A549 (cell line): ENCODE measurements around the gene ADAM20. TPM values are rescaled to one million over a fixed set of nuclear protein-coding genes. Genes with fewer than 3 reads are reported as not detected.
A peak's percentile ranks its signal among the peaks of the same experiment; 100 is the strongest.

Source experiments
- ATAC-seq, 2 experiments: fragments of 200-7000 bp in 1 of 2; fragments of >200 bp in 1 of 2; cut with Nextera tagmentation in 1 of 2; cut with Tn5 transposase in 1 of 2; 3 replicates each; pipeline versions ENCODE4 v1.8.0 to v1.9.1; 2018 to 2020; ENCODE audit warnings: mild to moderate bottlenecking in 1 of 2, moderate library complexity in 1 of 2
- CTCF ChIA-PET: fragments of 300-600 bp; sonication (Branson Sonifier 250); formaldehyde crosslinking; extraction: SDS; loops from one replicate; lab custom pipeline; 2021; ENCODE audit warnings: antibody characterized with exemption, inconsistent platforms; lab: Yijun Ruan, JAX
- POLR2A ChIA-PET: fragments of 350-600 bp; formaldehyde crosslinking; extraction: SDS; loops from one replicate; lab custom pipeline; 2021; ENCODE audit warnings: antibody characterized with exemption, inconsistent platforms; lab: Yijun Ruan, JAX
- DNase-seq, 2 experiments: peaks; one replicate each; pipeline versions ENCODE4 v3.0.0 to v3.0.0-alpha.2; 2011 to 2016; ENCODE audit warnings: low read depth in 1 of 2, low spot score in 1 of 2
- FAIRE-seq: peaks from 2 replicates; lab custom pipeline; 2011; peaks lifted over from hg19 to GRCh38; lab: Jason Lieb, UNC
- H3K27ac ChIP-seq, 2 experiments: fragments of >200 bp; sonication (Bioruptor Twin); formaldehyde crosslinking; 3 replicates each; pipeline ENCODE4 v1.5.1; 2016 to 2017
- H3K4me1 ChIP-seq: fragments of >200 bp; sonication (Bioruptor Twin); formaldehyde crosslinking; 3 replicates; pipeline ENCODE4 v1.6.1; 2016
- H3K4me2 ChIP-seq: fragments of >200 bp; sonication (Bioruptor Twin); formaldehyde crosslinking; 3 replicates; pipeline ENCODE4 v1.6.1; 2016
- H3K4me3 ChIP-seq: fragments of >200 bp; sonication (Bioruptor Twin); formaldehyde crosslinking; 3 replicates; pipeline ENCODE4 v1.5.1; 2016
- H3K9me3 ChIP-seq: fragments of >200 bp; sonication (Bioruptor Twin); formaldehyde crosslinking; 3 replicates; pipeline ENCODE4 v1.6.1; 2016
- CBX8 ChIP-seq: fragments of 200-600 bp; sonication (generic); IDR thresholded peaks from 2 replicates; pipeline ENCODE4 v1.6.1; 2016
- CHD2 ChIP-seq: fragments of 150-350 bp; IDR thresholded peaks from 2 replicates; pipeline ENCODE4 v1.6.1; 2014; ENCODE audit warnings: low read length; ENCODE audit not compliant: partially characterized antibody
- CTCF ChIP-seq: fragments of >200 bp; sonication (Bioruptor Twin); formaldehyde crosslinking; IDR thresholded peaks from 3 replicates; pipeline ENCODE4 v1.5.1; 2016
- EHF ChIP-seq: fragments of 250-450 bp; sonication (Bioruptor Pico); IDR thresholded peaks from 2 replicates; pipeline ENCODE4 v1.5.0; 2020; ENCODE audit warnings: mild to moderate bottlenecking
- MAFK ChIP-seq: fragments of 450-650 bp; IDR thresholded peaks from 2 replicates; pipeline ENCODE4 v1.6.1; 2014; ENCODE audit not compliant: partially characterized antibody
- MYC ChIP-seq: IDR thresholded peaks from 2 replicates; pipeline ENCODE4 v1.6.1; 2012; ENCODE audit warnings: mild to moderate bottlenecking, inconsistent platforms, low read length, improper control_type of control experiment, borderline replicate concordance
- NPAS2 ChIP-seq: fragments of 250-450 bp; sonication (Bioruptor Pico); IDR thresholded peaks from 2 replicates; pipeline ENCODE4 v1.8.0; 2022; ENCODE audit warnings: mild to moderate bottlenecking, moderate library complexity, borderline replicate concordance
- RAD21 ChIP-seq, 2 experiments: fragments of >200 bp in 1 of 2; sonication (Bioruptor Twin) in 1 of 2; formaldehyde crosslinking in 1 of 2; IDR thresholded peaks in 1 of 2; conservative IDR thresholded peaks in 1 of 2; 2 replicates in 1 of 2; 3 replicates in 1 of 2; pipeline ENCODE4 v1.6.1; 2012 to 2018; ENCODE audit warnings: inconsistent platforms in 1 of 2
- SREBF2 ChIP-seq: fragments of 450-650 bp; IDR thresholded peaks from 2 replicates; pipeline ENCODE4 v1.6.1; 2014; ENCODE audit warnings: mild to moderate bottlenecking, moderate library complexity
- TFCP2L1 ChIP-seq: fragments of 250-450 bp; sonication (Bioruptor Pico); IDR thresholded peaks from 2 replicates; pipeline ENCODE4 v1.5.0; 2021; ENCODE audit warnings: mild to moderate bottlenecking
- ZC3H11A ChIP-seq: fragments of 450-650 bp; IDR thresholded peaks from 2 replicates; pipeline ENCODE4 v1.6.1; 2014; ENCODE audit warnings: antibody characterized with exemption, mild to moderate bottlenecking
- WGBS: methylation state at CpG from one replicate; pipeline ENCODE4 v1.1.6; 2017; ENCODE audit errors: missing lambda C conversion rate; 5-methylcytosine and 5-hydroxymethylcytosine counted together
- polyA minus RNA-seq: library from RNA; depleted of rRNA, polyadenylated mRNA; stranded (reverse); fragments of >200 nt; gene quantifications from 2 replicates; pipeline ENCODE4 v1.2.3, GENCODE V29; 2011; rRNA and poly(A)+ RNA removed
- polyA plus RNA-seq, 4 experiments: library from polyadenylated mRNA; depleted of rRNA in 3 of 4; stranded (reverse); fragments of >200 nt; fragmentation: RNase III in 1 of 4; extraction: RNeasy Plus Mini Kit Qiagen cat#74134 plus additional on column Dnase treatment in 1 of 4; gene quantifications; 2 replicates in 3 of 4; 3 replicates in 1 of 4; pipeline ENCODE4 v1.2.3, GENCODE V29; 2011 to 2017
- TF ChIP-seq, protein P1 (sequence below): fragments of 250-450 bp; sonication (Bioruptor Pico); IDR thresholded peaks from 2 replicates; pipeline ENCODE4 v1.5.0; 2020; ENCODE audit warnings: low read depth, mild to moderate bottlenecking, moderate library complexity
- TF ChIP-seq, protein P2 (sequence below): fragments of >200 bp; sonication (Bioruptor Twin); formaldehyde crosslinking; IDR thresholded peaks from 2 replicates; pipeline ENCODE4 v1.6.1; 2016

Gene ADAM20
- 0.05 and 0.09 TPM in 2 replicates for polyA plus RNA-seq (2011; rRNA removed)
- 0.01 TPM in 1 of 2 replicates, not detected in the other for polyA plus RNA-seq (2012; cell fraction: cytosol; rRNA removed)
- polyA plus RNA-seq (2012; cell fraction: nucleus; rRNA removed): 0.06 and 0.09 TPM in 2 replicates
- polyA plus RNA-seq (2017; fragmentation: RNase III; extraction: RNeasy Plus Mini Kit Qiagen cat#74134 plus additional on column Dnase treatment): 0.04 TPM in 2 of 3 replicates, not detected in the other
- 1.2 and 1.4 TPM in 2 replicates for polyA minus RNA-seq

DNA sequence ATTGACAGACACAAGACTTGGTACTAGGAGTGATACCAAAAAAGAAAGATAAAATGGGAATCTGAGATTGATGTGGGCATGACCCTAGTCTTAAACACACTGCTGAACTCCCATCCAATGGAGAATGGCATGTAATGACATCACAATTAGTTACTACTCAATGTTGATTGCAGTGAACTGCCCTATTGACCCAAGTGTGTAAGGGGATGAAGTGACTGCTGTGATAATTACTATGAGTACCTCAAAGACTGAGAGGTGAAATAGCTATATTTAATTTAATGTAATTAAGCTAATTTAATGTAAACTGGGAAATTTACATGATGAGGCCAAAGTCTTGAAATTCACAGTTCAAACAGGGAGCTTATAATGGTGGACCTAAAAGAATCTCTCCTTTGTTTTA is at the start of gene ADAM20:
Gene ADAM20 (minus strand): TSS at position 101 of the 400 bp plus-strand sequence. CDS start 10,247 bp downstream, outside the sequence.
- ATAC-seq (no peak), DNase-seq (no peak), FAIRE-seq (no peak)
- ChIA-PET CTCF (interaction anchor here (1.6 kb wide), 1 partner anchor 11 kb away, joined by 3 read pairs; no protein-coding TSS in a partner anchor), POLR2A (no interaction called here)
- no peak within 1 kb of the TSS for H3K27ac ChIP-seq
- no peak within 1 kb of the TSS for H3K4me3 ChIP-seq
- H3K4me1 ChIP-seq: no peaks in the 10 kb centered on the region
- H3K4me2 ChIP-seq: no peak within 1 kb of the TSS
- TF ChIP-seq, protein P1, sequence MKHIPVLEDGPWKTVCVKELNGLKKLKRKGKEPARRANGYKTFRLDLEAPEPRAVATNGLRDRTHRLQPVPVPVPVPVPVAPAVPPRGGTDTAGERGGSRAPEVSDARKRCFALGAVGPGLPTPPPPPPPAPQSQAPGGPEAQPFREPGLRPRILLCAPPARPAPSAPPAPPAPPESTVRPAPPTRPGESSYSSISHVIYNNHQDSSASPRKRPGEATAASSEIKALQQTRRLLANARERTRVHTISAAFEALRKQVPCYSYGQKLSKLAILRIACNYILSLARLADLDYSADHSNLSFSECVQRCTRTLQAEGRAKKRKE: no peak
- no peak for TF ChIP-seq ZC3H11A
- no peaks in the 10 kb centered on the region for H3K9me3 ChIP-seq

DNA sequence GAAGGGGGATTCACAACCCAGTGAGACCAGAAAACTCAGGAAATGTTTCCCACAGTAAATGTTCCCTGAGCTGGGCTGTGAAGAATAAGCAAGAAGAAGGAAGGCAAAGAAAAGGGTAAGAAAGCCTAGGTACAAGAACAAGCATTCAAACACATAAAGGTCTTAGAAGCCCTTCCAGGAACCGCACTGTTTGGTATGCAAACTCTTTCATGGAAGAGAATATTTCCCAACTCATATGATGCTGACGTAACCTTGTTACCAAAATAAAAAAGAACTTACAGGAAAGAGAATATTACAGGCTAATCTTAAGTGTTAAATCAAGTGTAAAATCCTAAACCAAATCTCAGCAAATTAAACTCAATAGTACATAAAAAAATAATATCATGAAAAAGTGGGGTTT is 42.1 kb upstream of the ADAM20 start:
- Histone ChIP-seq H3K4me3 (no peak overlapping the region), H3K4me2 (no peak overlapping the region), H3K27ac (no peak overlapping the region), H3K4me1 (no peaks in the 10 kb centered on the region), H3K9me3 (no peaks in the 10 kb centered on the region)
- FAIRE-seq (no peak), ATAC-seq (no peak), DNase-seq (no peak)
- ChIA-PET POLR2A (no interaction called here), CTCF (interaction anchor here (0.6 kb wide), 1 partner anchor 98 kb away, joined by 3 read pairs; no protein-coding TSS in a partner anchor)
- TF ChIP-seq TFCP2L1 (no peak), NPAS2 (CRISPR knock-in tag) (no peak), MYC (no peak), CBX8 (no peak)
- WGBS: 90% methylated on average over 2 of the region's 2 CpGs

GRCh38 chr14:70573050-70573449 is 38.2 kb upstream of the ADAM20 start:
- FAIRE-seq: no peak
- Histone ChIP-seq H3K4me3 (no peak overlapping the region), H3K9me3 (no peaks in the 10 kb centered on the region), H3K4me1 (no peaks in the 10 kb centered on the region)
- CTCF ChIA-PET: no interaction called here
- TF ChIP-seq CBX8 (no peak), SREBF2 (no peak), EHF (CRISPR knock-in tag) (no peak)
- TF ChIP-seq, protein P2, sequence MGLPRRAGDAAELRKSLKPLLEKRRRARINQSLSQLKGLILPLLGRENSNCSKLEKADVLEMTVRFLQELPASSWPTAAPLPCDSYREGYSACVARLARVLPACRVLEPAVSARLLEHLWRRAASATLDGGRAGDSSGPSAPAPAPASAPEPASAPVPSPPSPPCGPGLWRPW: no peak
- TF ChIP-seq, all 56 proteins: peak for 0
- no peak overlapping the region for H3K27ac ChIP-seq
- H3K4me2 ChIP-seq: no peak overlapping the region
- WGBS: 95% methylated on average over 1 of the region's 1 CpG
- POLR2A ChIA-PET: no interaction called here
- DNase-seq (no peak), ATAC-seq (no peak)

- ChIA-PET POLR2A (no interaction called here), CTCF (no interaction called here)
- no peak for ATAC-seq
- no peaks in the 10 kb centered on the region for H3K9me3 ChIP-seq
- no peaks in the 10 kb centered on the region for H3K4me1 ChIP-seq
- no peak overlapping the region for H3K27ac ChIP-seq
- DNase-seq: no peak
- H3K4me3 ChIP-seq: no peak overlapping the region
- H3K4me2 ChIP-seq: no peak overlapping the region
- WGBS: 91% methylated on average over 2 of the region's 2 CpGs
- TF ChIP-seq CBX8: no peak
- FAIRE-seq: no peak
These were observed 36.3 kb upstream of the ADAM20 start for GRCh38 chr14:70571139-70571538.

DNA sequence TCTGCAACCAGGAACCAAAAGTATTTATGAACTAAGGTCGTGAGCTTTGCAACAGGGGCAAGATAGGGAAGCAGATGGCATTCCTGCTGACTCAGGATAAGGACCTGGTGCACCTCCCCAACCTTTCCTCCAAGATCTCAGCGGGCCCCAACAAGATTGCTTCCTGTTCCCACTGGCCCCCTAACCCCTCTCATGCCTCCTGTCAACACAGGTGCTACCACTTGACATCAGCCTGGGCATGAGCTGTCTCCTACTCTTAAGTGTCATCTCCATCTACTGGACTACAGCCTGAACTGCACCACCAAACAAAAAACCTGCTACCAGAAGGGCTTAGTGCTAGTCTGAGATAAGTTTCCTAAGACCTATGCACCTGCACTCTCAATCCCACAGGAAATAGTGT is 33.0 kb upstream of the ADAM20 start:
- H3K27ac ChIP-seq: no peak overlapping the region
- no peak for FAIRE-seq
- peak; percentile 70 to 81; a peak in 5 of 6 replicates for ATAC-seq
- TF ChIP-seq RAD21 (conservative IDR thresholded peaks at IDR 0.05 in 1 of 2, IDR thresholded peaks at IDR 0.05 in 1 of 2) (peak in 1 of 2 experiments; percentile 44; a peak in 1 of 5 replicates), MAFK (peak; percentile 50), CHD2 (no peak), CTCF (peak; percentile 16; the same call in 1 of the 3 replicates)
- H3K4me3 ChIP-seq: no peak overlapping the region
- H3K4me1 ChIP-seq: no peaks in the 10 kb centered on the region
- POLR2A ChIA-PET: no interaction called here
- CTCF ChIA-PET: interaction anchor here (1.3 to 1.6 kb wide), 2 partner anchors 9 to 13 kb away, joined by 3 read pairs; no protein-coding TSS in a partner anchor
- peak; percentile 6 to 46 for DNase-seq
- no peak overlapping the region for H3K4me2 ChIP-seq
- H3K9me3 ChIP-seq: no peaks in the 10 kb centered on the region
- WGBS: 64% methylated on average over 2 of the region's 2 CpGs
